Vagina (tissue), 2 donors: ENCODE data around the gene TAOK3. TPM values are rescaled to one million over a fixed set of nuclear protein-coding genes. Genes with fewer than 3 reads are reported as not detected.

Experiments used
- DNase-seq, 2 donors: peaks; one replicate each; pipeline ENCODE4 v3.0.0-alpha.2; 2017; ENCODE audit errors: extremely low spot score in 2 of 2
- H3K27ac ChIP-seq: fragments of 200-600 bp; sonication (generic); one replicate; pipeline ENCODE4 v1.5.1; 2019
- H3K27me3 ChIP-seq: fragments of 200-600 bp; sonication (generic); one replicate; pipeline ENCODE4 v1.5.1; 2019
- H3K36me3 ChIP-seq, 2 donors: fragments of 200-600 bp; sonication (generic); one replicate each; pipeline ENCODE4 v1.5.1; 2017 to 2019
- H3K4me1 ChIP-seq: fragments of 200-600 bp; sonication (generic); one replicate; pipeline ENCODE4 v1.5.1; 2019
- H3K4me3 ChIP-seq, 2 donors: fragments of 200-600 bp; sonication (generic); 1 replicate in 1 of 2; 2 replicates in 1 of 2; pipeline ENCODE4 v1.5.1; 2016 to 2019
- H3K9me3 ChIP-seq: fragments of 200-600 bp; sonication (generic); one replicate; pipeline ENCODE4 v1.5.1; 2019
- CTCF ChIP-seq, 3 experiments: fragments of 450-650 bp in 2 of 3; fragments of 200-600 bp in 1 of 3; sonication (generic) in 1 of 3; IDR thresholded peaks; one replicate each; pipeline ENCODE4 v1.5.1; 2017 to 2019; ENCODE audit warnings: antibody characterized with exemption in 3 of 3, mild to moderate bottlenecking in 2 of 3, moderate library complexity in 2 of 3
- POLR2A ChIP-seq, 2 donors: fragments of 450-650 bp; IDR thresholded peaks; one replicate each; pipeline ENCODE4 v1.6.1; 2017; ENCODE audit warnings: antibody characterized with exemption in 2 of 2, mild to moderate bottlenecking in 2 of 2, moderate library complexity in 2 of 2
- POLR2AphosphoS5 ChIP-seq, 2 donors: sonication (generic); formaldehyde crosslinking; IDR thresholded peaks; one replicate each; pipeline ENCODE4 v1.9.0; 2017; ENCODE audit warnings: antibody characterized with exemption in 2 of 2, mild to moderate bottlenecking in 2 of 2, low read depth in 1 of 2; ENCODE audit not compliant: insufficient read depth in 1 of 2
- intact Hi-C: fragments of 100-400 bp; cut with DNase I; formaldehyde crosslinking; loops from one replicate; pipeline ENCODE4 v1.15.1; 2023
- total RNA-seq: library from RNA; depleted of rRNA; stranded (reverse); fragments of >200 nt; gene quantifications from one replicate; pipeline ENCODE4 v1.2.3, GENCODE V29; 2016

The TAOK3 gene
- total RNA-seq, 1 donor from 2014 or later = 41.0 TPM

GRCh38 chr12:118334241-118334640 lies 38.5 kb downstream of the TAOK3 start:
- Histone ChIP-seq H3K4me1 (no peaks in the 10 kb centered on the region), H3K27me3 (no peaks in the 10 kb centered on the region), H3K9me3 (no peaks in the 10 kb centered on the region), H3K27ac (no peak overlapping the region), H3K36me3 (no peaks in the 10 kb centered on the region), H3K4me3 (no peak overlapping the region)
- TF ChIP-seq POLR2A (IDR thresholded peaks at IDR 0.05) = no peak
- TF ChIP-seq POLR2AphosphoS5 (IDR thresholded peaks at IDR 0.05; ENCODE audit: insufficient read depth in 1 of 2, low read depth in 1 of 2) = no peak
- TF ChIP-seq CTCF (IDR thresholded peaks at IDR 0.05) = no peak
- intact Hi-C loops = no loop called here
- DNase-seq = no peak

- intact Hi-C loops = no loop called here
- H3K4me1 ChIP-seq = peaks cover 4% of the 10 kb centered on the region
Measured at GRCh38 chr12:118332511-118332910, 40.2 kb downstream of the TAOK3 start.

GRCh38 chr12:118330421-118331018 lies 42.2 kb downstream of the TAOK3 start:
- no peaks in the 10 kb centered on the region for H3K36me3 ChIP-seq
- H3K27me3 ChIP-seq = no peaks in the 10 kb centered on the region
- H3K9me3 ChIP-seq = no peaks in the 10 kb centered on the region
- H3K4me3 ChIP-seq = no peak overlapping the region
- TF ChIP-seq POLR2A (IDR thresholded peaks at IDR 0.05) (no peak), POLR2AphosphoS5 (IDR thresholded peaks at IDR 0.05; ENCODE audit: insufficient read depth in 1 of 2, low read depth in 1 of 2) (no peak), CTCF (IDR thresholded peaks at IDR 0.05) (no peak)
- H3K4me1 ChIP-seq = peaks cover 4% of the 10 kb centered on the region
- H3K27ac ChIP-seq = no peak overlapping the region
- DNase-seq = no peak
- intact Hi-C loops = no loop called here

More at GRCh38 chr12:118332511-118332910, 40.2 kb downstream of the TAOK3 start:
- no peak overlapping the region for H3K4me3 ChIP-seq
- H3K9me3 ChIP-seq = no peaks in the 10 kb centered on the region
- no peak overlapping the region for H3K27ac ChIP-seq
- H3K36me3 ChIP-seq = no peaks in the 10 kb centered on the region
- TF ChIP-seq POLR2A (IDR thresholded peaks at IDR 0.05) (no peak), POLR2AphosphoS5 (IDR thresholded peaks at IDR 0.05; ENCODE audit: insufficient read depth in 1 of 2, low read depth in 1 of 2) (no peak), CTCF (IDR thresholded peaks at IDR 0.05) (no peak)
- DNase-seq = no peak
- no peaks in the 10 kb centered on the region for H3K27me3 ChIP-seq

- no peaks in the 10 kb centered on the region for H3K36me3 ChIP-seq
- no peak overlapping the region for H3K4me3 ChIP-seq
- peaks cover 4% of the 10 kb centered on the region for H3K4me1 ChIP-seq
- no peak overlapping the region for H3K27ac ChIP-seq
- intact Hi-C loops = no loop called here
- TF ChIP-seq POLR2A (IDR thresholded peaks at IDR 0.05) = no peak
- TF ChIP-seq POLR2AphosphoS5 (IDR thresholded peaks at IDR 0.05; ENCODE audit: insufficient read depth in 1 of 2, low read depth in 1 of 2) = no peak
- no peak for TF ChIP-seq CTCF (IDR thresholded peaks at IDR 0.05)
- DNase-seq = no peak
- no peaks in the 10 kb centered on the region for H3K27me3 ChIP-seq
- H3K9me3 ChIP-seq = no peaks in the 10 kb centered on the region
Measured at GRCh38 chr12:118328486-118329330, 44.0 kb downstream of the TAOK3 start.

GRCh38 chr12:118327391-118327790 lies 45.3 kb downstream of the TAOK3 start:
- no peak for DNase-seq
- no peak overlapping the region for H3K4me3 ChIP-seq
- TF ChIP-seq POLR2AphosphoS5 (IDR thresholded peaks at IDR 0.05; ENCODE audit: insufficient read depth in 1 of 2, low read depth in 1 of 2) (no peak), CTCF (IDR thresholded peaks at IDR 0.05) (no peak), POLR2A (IDR thresholded peaks at IDR 0.05) (no peak)
- no peak overlapping the region for H3K27ac ChIP-seq
- H3K36me3 ChIP-seq = no peaks in the 10 kb centered on the region
- H3K4me1 ChIP-seq = peaks cover 4% of the 10 kb centered on the region
- H3K9me3 ChIP-seq = no peaks in the 10 kb centered on the region
- intact Hi-C loops = no loop called here
- no peaks in the 10 kb centered on the region for H3K27me3 ChIP-seq
